HG03457 (cell line): Measurements from ENCODE around the gene MYRF.

Experiments used
- ATAC-seq: cut with Tn5 transposase; IDR thresholded peaks from one replicate; pipeline ENCODE4 v1.9.1; 2021; ENCODE audit warnings: moderate number of reproducible peaks; ENCODE audit not compliant: unreplicated experiment

The MYRF gene

DNA sequence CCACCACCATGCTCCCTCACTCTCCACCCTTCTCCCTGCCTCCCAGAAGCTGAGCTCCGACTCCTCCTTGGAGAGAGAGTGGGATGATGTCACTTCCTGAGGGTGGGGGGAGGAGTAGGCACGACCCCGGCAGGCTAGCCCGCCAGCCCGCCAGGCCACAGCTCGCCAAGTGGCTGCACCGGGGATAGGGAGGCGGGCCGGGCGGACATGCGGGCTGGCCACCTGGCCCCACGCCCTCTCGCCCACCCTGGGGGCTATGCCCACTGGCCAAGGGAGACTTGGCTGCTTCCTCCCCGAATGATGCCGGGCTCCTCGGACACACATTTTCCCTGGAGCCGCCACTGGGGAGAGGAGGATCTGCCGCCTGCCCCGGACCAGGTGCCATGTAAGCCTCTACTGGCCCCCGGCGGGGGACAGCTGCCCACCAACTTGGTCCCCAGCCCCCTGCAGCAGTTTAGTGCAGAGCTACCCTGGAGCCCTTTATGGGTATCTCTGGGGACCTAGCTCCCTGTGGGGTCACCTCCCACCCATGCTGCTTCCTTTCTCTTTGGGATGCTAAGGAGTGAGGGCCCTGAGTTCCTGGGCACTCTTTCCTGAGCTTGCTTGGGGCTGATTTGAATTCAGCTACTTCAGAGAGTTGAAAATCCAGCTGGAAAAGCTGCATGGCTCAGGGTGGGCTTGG lies 33.7 kb upstream of the MYRF start:
- no peak for ATAC-seq

- ATAC-seq = no peak
Observed at GRCh38 chr11:61719978-61720377, 32.5 kb upstream of the MYRF start.

DNA sequence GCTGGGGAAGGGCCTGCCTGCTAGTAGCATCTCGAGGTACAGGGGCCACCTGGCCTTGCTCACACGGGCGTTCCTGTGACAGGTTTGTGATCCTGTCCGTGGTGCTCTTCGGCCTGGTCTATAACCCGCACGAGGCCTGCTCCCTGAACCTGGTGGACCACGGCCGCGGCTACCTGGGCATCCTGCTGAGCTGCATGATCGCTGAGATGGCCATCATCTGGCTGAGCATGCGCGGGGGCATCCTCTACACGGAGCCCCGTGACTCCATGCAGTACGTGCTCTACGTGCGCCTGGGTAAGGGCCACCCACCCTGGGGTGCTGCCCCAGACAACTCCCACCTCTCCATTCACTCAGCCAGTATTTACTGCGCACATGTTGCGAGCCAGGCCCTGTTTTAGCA lies 31.8 kb upstream of the MYRF start:
- no peak for ATAC-seq

GRCh38 chr11:61724437-61724836 lies 28.0 kb upstream of the MYRF start:
- ATAC-seq = no peak

GRCh38 chr11:61725781-61726231 lies 26.6 kb upstream of the MYRF start:
- ATAC-seq = no peak

- ATAC-seq = no peak
Observed at GRCh38 chr11:61726775-61727174, 25.7 kb upstream of the MYRF start.

DNA sequence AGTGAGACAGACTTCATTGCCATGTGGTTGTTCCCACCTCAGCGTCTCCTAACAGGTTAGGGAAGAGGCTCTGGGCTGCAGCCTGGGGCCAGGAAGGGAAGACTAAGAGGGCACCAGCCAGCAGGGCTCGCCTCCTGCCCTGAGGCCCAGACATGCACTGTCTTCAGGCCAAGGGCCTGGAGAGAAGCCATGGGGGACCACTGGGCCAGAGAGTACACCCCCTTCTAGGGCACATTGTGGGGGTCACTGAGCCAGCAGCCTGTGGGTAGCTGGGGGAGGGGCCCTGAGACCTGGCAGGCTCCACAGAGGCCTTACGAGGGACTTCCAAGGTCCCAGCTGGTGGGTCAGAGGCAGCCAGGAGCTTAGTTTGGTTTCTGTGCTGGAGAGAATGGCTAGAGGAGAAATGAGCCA lies 25.0 kb upstream of the MYRF start:
- no peak for ATAC-seq

DNA sequence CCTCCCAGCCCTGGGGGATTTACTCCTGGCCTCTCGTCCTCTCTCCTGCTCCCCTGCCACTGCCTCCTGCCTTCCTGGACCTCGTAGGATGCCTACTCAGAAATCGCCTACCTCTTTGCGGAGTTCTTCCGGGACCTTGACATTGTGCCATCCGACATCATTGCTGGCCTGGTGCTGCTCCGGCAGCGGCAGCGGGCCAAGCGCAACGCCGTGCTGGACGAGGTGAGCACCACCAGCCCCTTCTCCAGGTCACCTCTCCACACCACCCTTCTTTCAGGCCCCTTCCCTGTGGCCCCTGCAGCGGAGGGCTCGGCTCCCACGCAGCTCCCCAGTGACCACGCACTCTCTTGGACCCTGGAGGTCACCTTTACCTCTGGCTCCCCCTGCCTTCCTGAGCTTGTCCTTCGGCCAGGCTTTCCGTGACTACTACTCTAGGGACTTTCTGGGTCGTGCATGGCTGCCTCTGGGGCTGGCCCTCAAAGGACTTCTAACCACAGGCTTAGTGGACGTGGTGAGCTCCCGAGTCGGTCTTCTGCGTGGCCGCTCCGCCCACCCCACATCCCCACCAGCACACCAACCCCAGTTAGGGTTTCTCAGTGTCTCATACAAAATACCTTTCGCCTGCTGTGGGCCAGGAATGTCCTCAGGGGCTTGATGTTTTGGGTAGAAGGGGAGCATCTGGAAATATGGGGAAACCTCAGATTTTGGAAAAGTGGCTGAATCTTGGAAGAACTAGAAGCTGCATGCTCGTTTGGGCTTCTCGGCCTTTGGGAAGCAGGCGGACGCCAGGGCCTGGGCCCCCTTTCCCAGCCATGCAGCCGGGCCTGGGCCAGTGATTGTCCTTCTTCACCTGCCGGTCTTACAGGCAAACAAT lies 24.1 kb upstream of the MYRF start:
- ATAC-seq = no peak

DNA sequence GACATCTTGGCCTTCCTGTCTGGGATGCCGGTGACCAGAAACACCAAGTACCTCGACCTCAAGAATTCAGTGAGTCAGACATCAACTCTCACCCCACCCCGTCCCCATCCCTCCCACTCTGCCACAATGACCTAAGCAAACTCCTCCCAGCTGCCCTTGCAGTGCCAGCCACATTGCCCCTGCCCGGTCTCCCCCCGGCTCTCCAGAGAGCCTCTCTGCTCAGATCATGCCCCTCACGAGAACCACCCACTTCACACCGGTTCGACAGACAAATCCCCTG lies 23.6 kb upstream of the MYRF start:
- ATAC-seq = no peak

DNA sequence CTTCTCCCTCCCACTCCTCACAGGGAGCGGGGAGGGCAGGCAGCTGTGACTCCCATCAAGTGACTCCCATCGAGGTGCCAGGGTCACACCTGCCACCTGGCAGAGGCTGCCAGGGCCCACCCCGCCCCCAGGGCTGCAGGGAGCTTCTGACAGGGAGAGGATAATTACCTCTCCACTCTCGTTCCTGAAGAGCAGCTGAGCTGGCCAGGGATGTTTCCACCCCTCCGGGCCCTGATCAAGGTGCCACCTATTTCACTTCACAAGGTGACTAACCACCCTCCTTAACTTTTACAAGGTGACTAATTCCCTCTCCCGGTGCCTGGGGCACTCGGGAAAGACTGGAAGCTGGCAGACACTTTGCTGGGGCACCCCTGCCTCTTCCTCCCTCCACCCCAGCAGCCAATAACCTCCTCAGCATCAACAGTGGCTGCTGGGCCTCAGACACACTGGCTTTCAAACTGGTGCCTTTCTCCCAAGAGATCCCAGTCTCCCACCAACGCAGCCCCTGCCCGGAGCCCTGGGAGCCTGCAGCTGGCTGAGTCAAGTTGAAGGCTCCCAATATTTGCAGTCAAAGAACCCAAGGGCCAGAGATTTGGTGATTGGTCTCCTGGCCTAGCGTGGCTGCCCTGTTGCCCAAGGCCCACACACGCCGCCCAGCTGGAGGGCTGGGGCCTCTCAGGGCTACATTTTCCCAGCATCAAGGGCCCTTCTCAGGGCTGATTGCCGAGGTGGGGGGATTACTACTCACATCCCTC lies 22.0 kb upstream of the MYRF start:
- no peak for ATAC-seq

DNA sequence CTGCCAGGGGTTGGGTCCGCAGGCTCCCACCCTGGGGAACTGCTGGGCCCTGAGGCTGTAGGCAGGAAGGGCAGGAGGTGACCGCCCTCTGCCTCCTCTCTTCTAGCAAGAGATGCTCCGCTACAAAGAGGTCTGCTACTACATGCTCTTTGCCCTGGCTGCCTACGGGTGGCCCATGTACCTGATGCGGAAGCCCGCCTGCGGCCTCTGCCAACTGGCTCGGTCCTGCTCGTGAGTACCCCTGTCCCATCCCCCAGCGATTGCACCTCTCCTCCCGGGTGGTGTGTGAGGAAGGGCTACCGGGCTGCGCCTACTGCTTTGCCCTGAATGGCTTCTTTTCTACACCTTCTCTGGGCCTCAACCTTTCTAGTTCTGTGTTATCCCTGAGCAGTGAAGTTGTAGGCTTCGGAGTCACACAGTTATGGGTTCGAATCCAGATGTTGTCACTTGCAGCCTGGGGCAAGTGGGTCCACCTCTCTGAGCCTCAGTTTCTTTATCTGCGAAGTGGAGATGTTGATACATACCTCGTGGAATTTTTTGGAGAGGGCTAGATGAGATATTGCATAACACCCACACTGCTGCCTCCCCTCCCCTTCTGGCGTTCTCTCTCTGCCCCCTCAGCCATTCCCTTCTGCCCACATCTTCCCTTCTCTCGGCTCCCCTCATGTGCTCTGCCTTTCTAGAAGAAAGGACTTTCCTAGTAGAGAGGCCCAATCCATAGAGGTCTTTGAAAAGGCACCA lies 21.1 kb upstream of the MYRF start:
- ATAC-seq = no peak

- no peak for ATAC-seq
Observed at GRCh38 chr11:61731952-61732675, 20.3 kb upstream of the MYRF start.

DNA sequence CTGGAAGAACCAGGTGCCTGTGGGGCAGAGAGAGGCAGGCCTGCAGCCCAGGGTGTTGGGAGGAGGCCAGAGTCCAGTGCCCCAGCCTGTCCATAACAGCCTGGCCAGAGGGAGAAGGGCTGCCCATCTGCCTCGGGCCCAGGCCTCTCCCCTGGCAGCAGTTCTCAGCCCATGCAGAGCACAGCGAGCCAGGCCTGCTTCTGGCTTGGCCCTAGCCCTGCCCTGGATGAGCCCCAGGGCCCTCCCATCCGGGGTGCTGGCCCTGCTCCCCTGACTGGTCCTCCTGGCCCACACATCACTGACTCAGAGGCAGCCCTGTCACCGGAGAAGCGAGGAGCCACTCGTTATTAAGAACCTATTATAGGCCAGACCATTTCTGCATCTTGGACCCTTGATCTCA lies 19.7 kb upstream of the MYRF start:
- no peak for ATAC-seq

- peak; percentile 62 for ATAC-seq
Observed at GRCh38 chr11:61733120-61733978, 19.1 kb upstream of the MYRF start.

DNA sequence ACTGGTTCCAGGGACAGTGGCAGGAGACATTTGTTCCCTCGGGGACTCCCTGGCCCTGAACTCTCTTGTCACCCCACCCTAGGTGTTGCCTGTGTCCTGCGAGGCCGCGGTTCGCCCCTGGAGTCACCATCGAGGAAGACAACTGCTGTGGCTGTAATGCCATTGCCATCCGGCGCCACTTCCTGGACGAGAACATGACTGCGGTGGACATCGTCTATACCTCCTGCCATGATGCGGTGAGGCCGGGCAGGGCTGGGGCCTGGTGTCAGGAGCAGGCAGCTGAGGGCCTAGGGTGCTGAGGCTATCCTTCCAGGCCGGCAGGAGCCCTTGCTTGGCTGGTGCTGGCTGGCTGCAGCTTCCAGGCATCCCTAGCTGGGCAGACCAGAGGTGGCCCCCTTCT lies 17.7 kb upstream of the MYRF start:
- ATAC-seq = no peak

DNA sequence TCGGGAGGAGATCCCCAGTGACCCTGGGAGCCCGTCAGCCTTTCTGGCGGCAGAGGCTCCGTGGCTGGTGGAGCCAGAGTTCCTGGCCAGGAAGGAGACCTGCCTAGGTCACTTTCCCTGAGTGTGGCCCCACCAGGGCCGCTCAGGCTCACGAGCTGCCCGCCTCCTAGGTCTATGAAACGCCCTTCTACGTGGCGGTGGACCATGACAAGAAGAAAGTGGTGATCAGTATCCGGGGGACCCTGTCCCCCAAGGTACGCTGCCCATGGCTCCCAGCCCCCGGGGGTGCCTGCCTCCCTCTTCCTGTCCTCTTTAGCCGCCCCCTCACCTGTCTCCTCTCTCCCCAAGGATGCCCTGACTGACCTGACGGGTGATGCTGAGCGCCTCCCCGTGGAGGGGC lies 17.0 kb upstream of the MYRF start:
- no peak for ATAC-seq

- ATAC-seq = no peak
Observed at GRCh38 chr11:61736310-61736709, 16.1 kb upstream of the MYRF start.

- ATAC-seq = no peak
Observed at GRCh38 chr11:61737131-61737530, 15.3 kb upstream of the MYRF start.

DNA sequence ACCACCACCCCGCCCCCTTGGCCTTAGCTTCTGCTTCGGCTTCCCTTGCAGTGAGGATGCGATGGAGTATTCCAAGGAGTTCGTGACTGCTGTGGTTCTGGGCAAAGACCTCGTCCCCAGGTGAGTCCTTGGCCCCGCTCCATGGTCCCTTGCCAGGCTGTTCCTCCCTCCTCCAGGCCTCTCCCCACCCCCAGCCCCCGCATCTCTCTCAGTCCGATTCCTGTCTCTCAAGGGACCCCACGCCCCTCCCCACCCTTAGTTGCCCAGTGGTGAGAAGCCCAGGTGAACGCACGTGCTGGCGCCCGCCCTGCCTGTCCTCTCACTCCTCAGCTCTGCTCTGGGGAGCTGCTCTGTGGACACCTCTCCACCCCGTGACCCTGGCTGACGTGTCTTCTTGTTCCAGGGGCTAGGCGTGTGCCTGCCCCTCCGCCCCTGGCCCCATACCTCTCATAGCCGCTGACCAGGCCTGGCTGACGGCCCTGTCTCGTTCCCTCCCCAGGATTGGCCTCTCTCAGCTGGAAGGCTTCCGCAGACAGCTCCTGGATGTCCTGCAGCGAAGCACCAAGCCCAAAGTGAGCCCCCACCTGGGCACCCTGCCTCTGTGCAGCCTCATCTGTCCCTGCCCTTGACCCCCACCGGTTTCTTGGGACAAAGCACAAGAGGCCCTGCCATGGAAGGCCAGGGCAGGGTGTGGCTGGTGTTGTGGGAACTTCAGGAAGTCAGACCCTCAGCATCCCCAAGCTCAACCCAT lies 14.6 kb upstream of the MYRF start:
- ATAC-seq = no peak
